C1 segment of cervical spinal cord (tissue), 14 donors: ENCODE measurements around the gene MYO6.

Experiments
- DNase-seq, 14 donors: peaks; one replicate each; lab custom pipeline; 2025; lab: John Stamatoyannopoulos, UW

The MYO6 gene

GRCh38 chr6:75766387-75766786 is 17.3 kb downstream of the MYO6 start:
- DNase-seq, result no peak

GRCh38 chr6:75770844-75771243 is 21.8 kb downstream of the MYO6 start:
- no peak for DNase-seq

GRCh38 chr6:75775219-75775618 is 26.2 kb downstream of the MYO6 start:
- peak in 1 of 14 donors; percentile 14 for DNase-seq

GRCh38 chr6:75776461-75776860 is 27.4 kb downstream of the MYO6 start:
- DNase-seq, result no peak

GRCh38 chr6:75778757-75779156 is 29.7 kb downstream of the MYO6 start:
- no peak for DNase-seq

- DNase-seq, result no peak
These were observed 37.1 kb downstream of the MYO6 start for GRCh38 chr6:75786152-75786551.

- no peak for DNase-seq
These were observed 39.9 kb downstream of the MYO6 start for GRCh38 chr6:75788894-75789293.

GRCh38 chr6:75791881-75792280 is 42.8 kb downstream of the MYO6 start:
- DNase-seq, result no peak

- DNase-seq, result no peak
These were observed 45.4 kb downstream of the MYO6 start for GRCh38 chr6:75794351-75794846.

GRCh38 chr6:75794954-75795739 is 46.1 kb downstream of the MYO6 start:
- no peak for DNase-seq

- no peak for DNase-seq
These were observed 47.7 kb downstream of the MYO6 start for GRCh38 chr6:75796723-75797122.

- DNase-seq, result no peak
These were observed 51.1 kb downstream of the MYO6 start for GRCh38 chr6:75800133-75800532.

GRCh38 chr6:75800708-75801505 is 51.9 kb downstream of the MYO6 start:
- no peak for DNase-seq

- no peak for DNase-seq
These were observed 53.3 kb downstream of the MYO6 start for GRCh38 chr6:75802366-75802765.

- no peak for DNase-seq
These were observed 59.5 kb downstream of the MYO6 start for GRCh38 chr6:75808507-75808906.

- no peak for DNase-seq
These were observed 63.5 kb downstream of the MYO6 start for GRCh38 chr6:75812560-75812959.

- peak in 3 of 14 donors; percentile 2 to 7 (median 4) for DNase-seq
These were observed 64.6 kb downstream of the MYO6 start for GRCh38 chr6:75813476-75814250.

GRCh38 chr6:75815756-75816155 is 66.7 kb downstream of the MYO6 start:
- DNase-seq, result no peak

- no peak for DNase-seq
These were observed 69.2 kb downstream of the MYO6 start for GRCh38 chr6:75818098-75818855.

GRCh38 chr6:75819776-75820487 is 70.9 kb downstream of the MYO6 start:
- DNase-seq, result no peak

GRCh38 chr6:75824160-75824559 is 75.1 kb downstream of the MYO6 start:
- DNase-seq, result no peak
